GM18505 (cell line): ENCODE results near the gene CKS2.
A peak's percentile ranks its signal among the peaks of the same experiment; 100 is the strongest.

Experiments used
- ATAC-seq: cut with Tn5 transposase; IDR thresholded peaks from one replicate; pipeline ENCODE4 v1.9.1; 2021; ENCODE audit not compliant: unreplicated experiment
- POLR2A ChIP-seq: IDR thresholded peaks from 4 replicates; pipeline ENCODE4 v1.6.1; 2011; ENCODE audit warnings: borderline replicate concordance; ENCODE audit not compliant: insufficient read depth, insufficient read length; ENCODE audit errors: extremely low read depth

CKS2 gene

GRCh38 chr9:89304020-89304833, 6.8 kb upstream of the CKS2 start:
- no peak for ATAC-seq
- TF ChIP-seq POLR2A: no peak

DNA sequence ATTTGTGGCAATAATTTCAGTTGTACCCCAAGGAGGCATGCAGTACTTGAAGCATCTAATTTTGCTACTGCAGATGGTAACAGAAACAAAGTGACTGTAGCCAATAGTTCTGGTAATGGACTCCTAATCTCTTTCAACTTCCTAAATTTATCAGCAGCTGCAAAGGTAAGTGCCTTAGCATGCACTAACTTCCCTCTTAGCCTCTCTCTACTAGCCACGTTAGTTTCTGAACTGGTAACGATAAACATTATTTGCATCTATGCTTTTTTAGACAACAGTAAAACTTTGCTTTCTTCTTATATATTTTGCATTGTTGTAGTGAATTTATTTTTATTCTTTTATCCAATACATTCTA, 6.2 kb upstream of the CKS2 start:
- TF ChIP-seq POLR2A: no peak

DNA sequence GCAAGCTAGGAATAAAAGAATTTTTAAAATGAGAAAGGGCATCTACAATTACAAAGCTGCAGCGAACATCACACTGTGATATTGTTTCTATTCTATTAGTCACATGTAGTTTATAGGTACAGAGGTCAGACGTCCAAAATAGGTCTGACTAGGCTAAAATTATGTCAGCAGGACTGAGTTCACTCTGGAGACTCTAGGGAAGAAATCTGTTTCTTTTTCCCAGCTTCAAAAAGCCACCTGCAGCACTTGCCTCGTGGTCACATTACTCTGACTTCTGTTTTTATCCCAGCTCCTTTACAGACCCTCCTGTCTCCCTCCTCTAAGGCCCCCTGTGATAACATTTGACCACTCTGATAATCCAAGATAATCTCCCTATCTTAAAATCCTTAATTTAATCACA, 5.1 kb upstream of the CKS2 start:
- no peak for ATAC-seq
- no peak for TF ChIP-seq POLR2A

More for the DNA sequence above, 6.2 kb upstream of the CKS2 start:
- no peak for ATAC-seq

- no peak for ATAC-seq
- no peak for TF ChIP-seq POLR2A
These were observed 1.8 kb upstream of the CKS2 start for GRCh38 chr9:89309166-89309565.

GRCh38 chr9:89309608-89310474, 1.2 kb upstream of the CKS2 start:
- TF ChIP-seq POLR2A: no peak
- no peak for ATAC-seq

- ATAC-seq: no peak
- TF ChIP-seq POLR2A: no peak
These were observed 589 bp downstream of the CKS2 start for GRCh38 chr9:89311346-89312221.

- no peak for TF ChIP-seq POLR2A
- ATAC-seq: no peak
These were observed 1.2 kb downstream of the CKS2 start for GRCh38 chr9:89312222-89312571.

DNA sequence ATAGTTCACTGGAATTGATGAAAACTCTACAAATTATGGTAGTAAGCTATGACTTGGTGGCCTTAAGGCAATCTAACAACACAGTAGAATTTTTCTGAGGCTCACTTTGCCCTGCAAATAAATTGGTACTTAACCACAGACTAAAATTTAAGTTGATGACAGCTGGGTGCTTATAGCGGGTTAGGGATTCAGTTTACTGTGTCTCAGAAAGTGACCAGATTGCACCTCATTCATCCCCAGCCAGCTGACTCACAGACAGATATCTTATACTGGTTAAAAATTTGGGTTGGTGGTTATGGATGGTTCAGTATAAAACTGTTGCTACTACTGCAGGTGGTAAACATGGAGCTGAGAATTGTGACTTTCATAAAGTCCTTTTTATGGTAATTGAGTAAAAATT, 2.8 kb downstream of the CKS2 start:
- TF ChIP-seq POLR2A: no peak
- no peak for ATAC-seq

- no peak for ATAC-seq
- no peak for TF ChIP-seq POLR2A
These were observed 4.0 kb downstream of the CKS2 start for GRCh38 chr9:89314955-89315354.

- no peak for ATAC-seq
- TF ChIP-seq POLR2A: no peak
These were observed 4.5 kb downstream of the CKS2 start for GRCh38 chr9:89315482-89315881.

DNA sequence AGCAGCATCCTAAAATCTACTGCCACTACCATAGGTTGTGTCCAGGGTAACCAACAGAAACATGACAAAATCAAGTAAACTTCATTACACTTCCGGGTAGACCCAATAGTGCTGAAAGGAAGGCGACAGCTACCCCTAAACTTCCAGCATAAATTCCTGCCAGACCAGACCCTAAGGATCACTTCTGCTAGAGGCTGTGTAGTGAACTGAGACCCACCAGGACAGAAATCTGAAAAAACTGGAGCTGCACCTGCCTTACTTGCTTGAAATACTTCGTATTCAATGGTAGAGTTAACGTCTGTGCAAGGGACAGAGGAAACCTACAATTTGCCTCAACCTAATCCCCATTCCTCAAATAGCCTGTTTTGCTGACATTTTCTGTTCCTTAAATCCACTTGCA, 6.3 kb downstream of the CKS2 start:
- ATAC-seq: no peak

DNA sequence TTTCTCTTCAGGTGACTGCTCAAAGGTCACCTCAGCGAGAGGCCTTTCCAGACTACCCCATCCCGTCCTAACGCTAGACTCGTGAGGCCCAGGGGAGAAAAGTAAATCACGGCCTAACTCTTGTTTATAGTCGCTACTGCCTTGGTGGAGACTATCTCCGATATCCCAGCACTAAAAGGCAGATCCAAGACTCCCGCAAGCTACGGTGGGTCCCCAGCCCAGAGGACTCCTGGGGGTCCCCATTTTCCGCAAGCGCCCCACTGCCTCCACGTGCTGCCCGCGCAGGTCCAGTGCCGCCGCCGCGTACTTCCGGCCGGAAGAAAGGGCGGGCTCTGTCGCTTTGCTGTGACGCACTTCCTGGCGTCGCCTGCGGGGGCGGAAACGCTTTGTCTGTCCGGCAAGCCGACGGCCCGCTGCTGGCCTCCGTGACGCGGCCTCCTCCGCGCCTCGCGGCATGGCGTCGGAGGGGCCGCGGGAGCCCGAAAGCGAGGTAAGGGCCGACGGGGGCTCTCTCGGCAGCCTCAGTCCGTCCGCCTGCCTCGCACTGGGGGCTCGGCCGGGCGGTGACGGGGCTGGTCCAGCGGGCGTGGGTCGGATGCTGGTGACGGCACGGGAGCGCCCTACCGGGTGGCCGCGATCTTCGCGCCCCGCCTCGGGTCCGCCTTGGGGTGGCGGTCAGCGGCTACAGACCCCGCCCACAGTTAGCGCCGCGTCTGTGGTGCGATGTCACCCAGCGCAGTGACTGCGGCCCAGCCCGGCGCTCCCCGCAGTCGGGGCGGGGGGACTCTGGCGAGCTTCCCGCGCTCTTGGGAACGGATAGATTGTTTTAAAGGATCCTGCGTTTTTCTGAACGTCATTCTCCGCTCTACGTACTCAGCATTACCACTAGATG, 7.4 kb downstream of the CKS2 start, which contains the start of gene SECISBP2:
TSS of gene SECISBP2 (plus strand) at position 378 of the 892 bp plus-strand sequence. CDS start at position 455, 77 bp downstream.
- peak; percentile 92 for ATAC-seq
- TF ChIP-seq POLR2A: peak; percentile 97

More for the DNA sequence above, 6.3 kb downstream of the CKS2 start:
- no peak for TF ChIP-seq POLR2A
